HG02943 (cell line): ENCODE measurements around the gene NINJ2.

Experiments used
- ATAC-seq: cut with Tn5 transposase; IDR thresholded peaks from one replicate; pipeline ENCODE4 v1.9.1; 2021; ENCODE audit warnings: mild to moderate bottlenecking, low read depth, moderate library complexity; ENCODE audit not compliant: unreplicated experiment

NINJ2 gene

GRCh38 chr12:674272-674781, 11.1 kb upstream of the NINJ2 start:
- ATAC-seq: peak; percentile 84

DNA sequence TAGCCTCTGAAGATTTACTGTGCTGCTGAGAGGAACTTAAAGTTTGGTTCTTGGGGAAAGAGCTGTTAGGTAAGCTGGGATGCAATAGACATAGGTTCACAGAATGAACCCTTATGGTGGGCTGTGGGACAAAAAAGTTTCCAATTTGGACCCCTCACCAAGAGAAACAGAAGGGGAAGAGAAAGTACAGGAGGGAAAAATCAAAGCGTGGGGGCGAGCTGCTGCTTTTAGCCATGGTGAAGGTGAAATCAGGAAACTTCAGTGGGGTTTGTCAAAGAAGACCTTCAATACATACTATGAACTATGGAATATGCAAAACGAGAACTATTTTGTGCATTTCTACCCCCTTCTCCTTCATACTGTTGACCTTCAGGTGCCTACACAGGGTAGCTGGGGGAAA, 10.6 kb upstream of the NINJ2 start:
- peak; percentile 12 for ATAC-seq

- no peak for ATAC-seq
Measured at GRCh38 chr12:669576-669945, 6.3 kb upstream of the NINJ2 start.

DNA sequence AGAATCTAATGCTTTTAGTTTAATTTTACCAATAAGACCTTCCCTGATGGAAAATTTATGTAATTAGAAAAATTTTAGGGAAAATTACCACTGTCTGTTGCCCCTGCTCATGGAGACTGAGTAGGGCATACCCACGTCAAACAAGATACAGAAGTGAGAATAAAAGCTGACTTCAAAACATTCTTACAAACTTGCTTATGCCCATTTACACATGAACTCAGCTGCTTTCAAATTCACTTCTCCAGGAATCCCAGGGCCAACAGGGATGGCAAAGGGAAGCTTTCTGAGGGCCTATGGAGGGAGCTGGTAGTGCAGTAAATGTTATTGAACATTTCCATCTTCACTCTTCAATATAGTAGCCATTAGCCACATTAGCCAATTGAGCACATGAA, 4.8 kb upstream of the NINJ2 start:
- no peak for ATAC-seq

- ATAC-seq: no peak
Measured at GRCh38 chr12:666766-667308, 3.6 kb upstream of the NINJ2 start.

- ATAC-seq: no peak
Measured at GRCh38 chr12:666066-666465, 2.8 kb upstream of the NINJ2 start.

- no peak for ATAC-seq
Measured at GRCh38 chr12:664779-665092, 1.5 kb upstream of the NINJ2 start.

DNA sequence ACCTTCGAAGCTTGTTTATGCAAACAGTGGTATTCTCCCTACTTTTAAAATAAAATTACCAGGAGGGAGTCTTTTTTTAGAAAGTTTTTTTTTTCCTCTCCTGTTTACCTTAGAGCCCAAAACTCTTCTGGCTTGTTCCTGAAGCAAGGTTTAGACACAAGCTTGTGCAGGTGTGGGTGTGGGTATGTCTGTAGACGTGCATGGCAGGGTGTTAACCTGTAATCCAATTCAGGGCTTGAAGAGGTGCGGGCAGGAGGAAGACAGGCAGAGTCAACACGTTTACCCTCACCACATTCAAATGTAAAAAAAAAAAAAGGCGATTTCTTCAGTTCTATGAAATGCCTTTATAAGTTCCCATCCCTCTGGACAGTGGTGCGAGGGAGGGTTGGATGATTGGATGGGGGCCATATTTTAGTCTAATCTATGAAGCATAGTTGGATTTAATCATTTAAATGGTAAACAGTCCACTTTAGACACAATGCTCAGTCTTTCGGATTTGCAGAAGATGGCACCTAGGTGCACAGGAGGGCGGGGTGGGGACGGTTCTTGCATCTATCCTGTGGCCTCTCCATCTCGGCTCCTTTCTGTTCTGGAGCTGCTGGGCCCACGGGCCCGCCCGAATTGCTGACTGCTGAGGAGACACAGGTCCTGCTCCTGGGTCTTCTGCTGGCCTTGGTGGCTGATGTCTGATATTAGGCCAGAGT, 982 bp upstream of the NINJ2 start:
- ATAC-seq: no peak

GRCh38 chr12:662566-663292, 516 bp downstream of the NINJ2 start:
- no peak for ATAC-seq

GRCh38 chr12:661720-662486, 1.3 kb downstream of the NINJ2 start:
- no peak for ATAC-seq

- ATAC-seq: no peak
Measured at GRCh38 chr12:659090-659683, 4.1 kb downstream of the NINJ2 start.

DNA sequence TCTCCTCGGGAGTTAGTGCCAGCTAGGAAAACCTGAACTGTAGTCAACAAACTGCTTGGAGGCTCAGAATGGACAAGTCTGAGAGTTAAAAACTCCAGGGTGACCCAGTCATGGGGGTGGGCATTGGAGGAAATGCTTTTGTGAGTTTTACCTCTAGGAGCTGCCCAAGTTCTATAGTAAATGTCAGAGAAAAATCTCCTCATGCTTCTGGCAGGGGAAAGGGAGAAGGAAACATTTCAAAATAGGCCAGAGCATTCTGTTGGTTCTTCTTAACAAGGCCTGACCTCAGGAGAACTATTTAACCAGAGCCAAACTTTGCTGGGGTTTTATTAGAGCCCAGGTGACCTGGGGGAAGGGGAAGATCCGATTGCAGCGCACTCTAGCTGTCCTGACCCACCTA, 12.3 kb downstream of the NINJ2 start:
- no peak for ATAC-seq

DNA sequence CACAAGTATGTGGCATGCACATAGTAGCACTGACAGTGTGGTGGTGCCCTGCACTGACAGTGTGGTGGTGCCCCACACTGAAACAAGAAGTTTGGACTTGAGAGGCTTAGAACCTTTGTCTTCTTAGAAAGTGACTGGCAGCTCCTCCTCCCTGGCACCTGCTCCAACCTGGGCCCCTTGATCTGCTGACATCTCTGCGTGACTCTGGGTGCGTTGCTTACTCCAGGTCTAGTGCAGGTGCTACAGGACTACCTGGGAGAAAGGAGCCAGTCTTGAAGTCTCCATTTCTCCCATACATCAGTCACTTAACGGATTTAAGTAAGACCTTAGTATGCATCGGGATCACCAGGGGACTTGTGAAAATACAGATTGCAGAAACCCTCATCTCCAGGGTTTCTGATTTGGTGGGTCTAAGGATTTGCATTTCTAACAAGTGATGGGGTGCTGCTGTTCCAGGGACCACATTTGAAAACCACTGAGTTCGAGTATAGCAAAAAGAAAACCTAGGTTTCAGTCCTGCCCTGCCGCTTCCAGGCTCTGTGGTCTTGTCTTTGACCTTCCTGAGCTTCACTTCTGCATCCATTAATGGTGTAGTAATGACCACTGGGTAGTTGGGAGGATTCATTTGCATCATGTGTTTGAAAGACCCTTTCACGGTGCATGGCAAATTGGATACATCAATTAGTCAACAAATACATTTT, 15.7 kb downstream of the NINJ2 start:
- ATAC-seq: no peak

DNA sequence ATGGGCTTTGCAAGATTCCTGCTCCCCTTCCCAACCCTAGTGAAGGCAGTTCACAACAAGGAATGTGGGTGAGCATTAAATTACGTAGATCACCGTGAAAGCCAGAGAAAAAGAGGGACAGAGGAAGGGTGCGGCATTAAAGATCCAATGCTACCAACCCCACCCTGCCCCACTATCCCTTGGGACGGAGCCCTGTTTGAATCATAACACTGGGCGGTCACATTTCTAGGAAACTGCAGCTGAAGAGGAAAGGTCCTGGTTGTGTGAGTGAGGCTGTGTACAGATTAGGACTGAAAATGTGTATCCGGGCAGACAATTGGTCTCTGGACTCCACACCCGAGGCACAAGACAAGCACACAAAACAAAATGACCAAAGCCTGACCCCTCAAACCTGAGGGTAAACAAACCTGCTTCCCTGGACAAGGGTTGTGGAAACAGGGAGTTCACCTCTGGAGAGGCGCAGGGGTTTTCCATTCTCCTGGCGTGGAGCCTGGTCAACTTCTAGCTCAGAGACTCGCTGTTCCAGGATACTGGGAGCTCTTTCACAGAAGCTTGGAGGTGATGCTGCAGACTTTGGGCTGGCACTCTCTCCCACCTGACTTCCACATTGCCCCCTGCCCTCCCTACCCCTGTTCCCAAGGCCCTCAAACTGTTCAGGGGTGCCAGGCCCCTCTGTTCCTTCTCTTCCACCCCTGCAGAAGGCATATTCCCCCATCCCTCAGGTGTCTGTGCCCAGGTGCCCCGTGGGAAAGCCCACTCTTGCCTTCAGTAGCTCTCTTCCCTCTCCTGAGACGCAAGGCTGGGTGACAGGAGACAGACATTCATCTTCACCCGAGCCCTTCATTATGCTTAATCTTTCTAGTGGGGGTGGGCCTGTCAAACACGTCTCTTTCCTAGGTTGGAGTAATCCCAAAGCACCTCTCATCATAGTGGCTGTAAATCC, 16.5 kb downstream of the NINJ2 start:
- no peak for ATAC-seq

- no peak for ATAC-seq
Measured at GRCh38 chr12:645563-646071, 17.6 kb downstream of the NINJ2 start.

- no peak for ATAC-seq
Measured at GRCh38 chr12:644818-645552, 18.3 kb downstream of the NINJ2 start.

- no peak for ATAC-seq
Measured at GRCh38 chr12:644303-644639, 19.0 kb downstream of the NINJ2 start.
